AG09309 (cell line): ENCODE measurements around the gene OR52J3.
"Not testable (repeated sequence)": the region's sequence is repeated elsewhere in the genome, so short reads cannot be mapped to it uniquely, and the experiment has no call there.

Experiments used
- DNase-seq: peaks from one replicate; pipeline ENCODE4 v3.0.0-alpha.2; 2010; ENCODE audit warnings: low read depth
- H3K4me3 ChIP-seq: 2 replicates; pipeline ENCODE4 v1.5.1; 2011; ENCODE audit warnings: mild to moderate bottlenecking, low read depth, low read length, moderate library complexity; ENCODE audit not compliant: control insufficient read depth
- TF ChIP-seq, protein P1 (sequence below): IDR thresholded peaks from 2 replicates; pipeline ENCODE4 v1.5.1; 2011; ENCODE audit warnings: mild to moderate bottlenecking, low read depth, low read length, inconsistent platforms; ENCODE audit not compliant: insufficient read depth, control insufficient read depth; ENCODE audit errors: missing control alignments

OR52J3 gene

DNA sequence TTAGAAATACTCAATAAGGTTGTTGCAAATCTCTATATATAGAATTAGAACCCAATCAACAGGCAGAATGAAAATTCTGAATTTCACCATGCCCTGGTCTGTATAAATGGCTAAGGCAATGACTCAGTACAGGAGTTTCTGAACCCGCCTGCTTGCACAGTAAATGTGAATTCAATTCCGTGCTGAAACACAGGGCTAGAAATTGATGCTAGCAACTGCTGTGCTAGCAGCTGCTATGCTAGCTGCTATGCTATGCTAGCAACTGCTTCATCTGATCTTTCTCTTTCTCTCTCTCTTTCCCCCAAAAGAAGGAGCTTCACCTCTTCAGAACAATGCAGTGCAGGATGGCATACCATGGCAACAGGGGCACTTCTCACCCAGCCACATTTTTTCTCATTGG, 9.7 kb upstream of the OR52J3 start:
- DNase-seq: no peak
- TF ChIP-seq, protein P1, sequence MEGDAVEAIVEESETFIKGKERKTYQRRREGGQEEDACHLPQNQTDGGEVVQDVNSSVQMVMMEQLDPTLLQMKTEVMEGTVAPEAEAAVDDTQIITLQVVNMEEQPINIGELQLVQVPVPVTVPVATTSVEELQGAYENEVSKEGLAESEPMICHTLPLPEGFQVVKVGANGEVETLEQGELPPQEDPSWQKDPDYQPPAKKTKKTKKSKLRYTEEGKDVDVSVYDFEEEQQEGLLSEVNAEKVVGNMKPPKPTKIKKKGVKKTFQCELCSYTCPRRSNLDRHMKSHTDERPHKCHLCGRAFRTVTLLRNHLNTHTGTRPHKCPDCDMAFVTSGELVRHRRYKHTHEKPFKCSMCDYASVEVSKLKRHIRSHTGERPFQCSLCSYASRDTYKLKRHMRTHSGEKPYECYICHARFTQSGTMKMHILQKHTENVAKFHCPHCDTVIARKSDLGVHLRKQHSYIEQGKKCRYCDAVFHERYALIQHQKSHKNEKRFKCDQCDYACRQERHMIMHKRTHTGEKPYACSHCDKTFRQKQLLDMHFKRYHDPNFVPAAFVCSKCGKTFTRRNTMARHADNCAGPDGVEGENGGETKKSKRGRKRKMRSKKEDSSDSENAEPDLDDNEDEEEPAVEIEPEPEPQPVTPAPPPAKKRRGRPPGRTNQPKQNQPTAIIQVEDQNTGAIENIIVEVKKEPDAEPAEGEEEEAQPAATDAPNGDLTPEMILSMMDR: no peak

DNA sequence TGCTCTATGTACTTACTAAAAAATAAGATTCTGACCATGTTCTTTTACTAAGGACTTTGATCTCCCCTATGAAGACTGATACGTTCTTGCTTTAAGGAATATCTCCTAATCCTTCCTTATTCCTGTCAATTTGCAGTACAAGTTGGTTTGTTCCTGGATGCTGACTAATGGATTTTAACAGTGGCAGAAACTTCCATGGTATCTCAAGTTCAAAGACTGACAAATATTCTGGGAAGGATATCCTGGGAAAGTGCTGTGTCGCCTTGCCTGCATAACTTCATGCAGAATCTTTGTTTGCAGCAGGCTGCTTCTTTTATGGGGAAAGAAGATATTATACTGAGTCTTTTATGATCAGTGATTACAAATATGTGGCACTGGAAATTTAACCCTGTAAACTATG, 8.4 kb upstream of the OR52J3 start:
- H3K4me3 ChIP-seq: no peak overlapping the region
- TF ChIP-seq, protein P1: no peak
- DNase-seq: no peak

More for the DNA sequence above, 9.7 kb upstream of the OR52J3 start:
- H3K4me3 ChIP-seq: no peak overlapping the region

DNA sequence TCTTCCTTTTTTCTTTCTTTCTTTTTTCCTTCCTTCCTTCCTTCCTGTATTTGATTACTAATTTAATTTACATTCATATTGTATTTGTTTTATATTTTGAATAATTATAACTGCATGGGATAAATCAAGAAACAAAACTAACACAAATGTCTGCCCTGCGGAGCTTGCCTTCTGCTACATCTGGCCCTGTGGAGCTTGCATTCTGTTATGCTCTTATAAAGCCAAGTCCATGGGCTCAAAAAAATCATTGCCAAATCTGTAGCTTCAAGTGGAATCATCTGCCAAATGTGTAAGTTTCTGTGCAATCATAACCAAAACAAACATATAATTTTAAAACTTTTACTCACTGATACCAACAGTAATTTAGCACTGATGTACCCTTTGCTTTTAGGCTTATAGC, 8.0 kb upstream of the OR52J3 start:
- TF ChIP-seq, protein P1: no peak
- no peak overlapping the region for H3K4me3 ChIP-seq
- DNase-seq: no peak

DNA sequence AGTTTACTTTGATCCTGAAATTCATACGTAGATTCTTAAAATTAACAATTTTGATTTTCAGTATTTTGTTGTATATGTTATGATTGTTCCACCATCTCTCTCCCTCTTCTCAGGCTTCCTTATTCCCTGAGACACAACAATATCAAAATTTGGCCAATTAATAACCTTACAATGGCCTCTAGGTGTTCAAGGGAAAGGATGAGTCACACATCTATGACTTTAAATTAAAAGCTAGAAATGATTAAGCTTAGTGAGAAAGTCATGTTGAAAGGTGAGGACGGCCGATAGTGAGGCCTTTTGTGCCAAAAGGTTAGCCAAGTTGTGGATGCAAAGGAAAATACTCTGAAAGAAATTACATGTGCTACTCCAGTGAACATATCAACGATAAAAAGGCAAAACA, 5.5 kb upstream of the OR52J3 start:
- TF ChIP-seq, protein P1: no peak
- no peak for DNase-seq
- no peak overlapping the region for H3K4me3 ChIP-seq

GRCh38 chr11:5042091-5042490, 4.2 kb upstream of the OR52J3 start:
- TF ChIP-seq, protein P1: no peak
- H3K4me3 ChIP-seq: no peak overlapping the region
- DNase-seq: no peak

- no peak for DNase-seq
- no peak overlapping the region for H3K4me3 ChIP-seq
- TF ChIP-seq, protein P1: no peak
Measured at GRCh38 chr11:5043380-5043779, 2.9 kb upstream of the OR52J3 start.

- no peak for DNase-seq
- TF ChIP-seq, protein P1: no peak
Measured at GRCh38 chr11:5046754-5047330, 516 bp downstream of the OR52J3 start.

GRCh38 chr11:5058679-5059078, 12.4 kb downstream of the OR52J3 start:
- DNase-seq: not testable (repeated sequence)

More at GRCh38 chr11:5046754-5047330, 516 bp downstream of the OR52J3 start:
- H3K4me3 ChIP-seq: no peak overlapping the region

More at GRCh38 chr11:5058679-5059078, 12.4 kb downstream of the OR52J3 start:
- not testable (repeated sequence) for H3K4me3 ChIP-seq
